GM18505 (cell line): Measurements from ENCODE around the gene PPP1R36.
A peak's percentile ranks its signal among the peaks of the same experiment; 100 is the strongest.

Experiments
- ATAC-seq: cut with Tn5 transposase; IDR thresholded peaks from one replicate; pipeline ENCODE4 v1.9.1; 2021; ENCODE audit not compliant: unreplicated experiment
- POLR2A ChIP-seq: IDR thresholded peaks from 4 replicates; pipeline ENCODE4 v1.6.1; 2011; ENCODE audit warnings: borderline replicate concordance; ENCODE audit not compliant: insufficient read depth, insufficient read length; ENCODE audit errors: extremely low read depth

Gene PPP1R36

GRCh38 chr14:64549791-64550620 lies at the start of gene PPP1R36:
PPP1R36 (plus strand) TSS chr14:64549961; CDS start chr14:64549998, 37 bp downstream.
- TF ChIP-seq POLR2A: no peak
- ATAC-seq: no peak

GRCh38 chr14:64500088-64500487 lies 49.7 kb upstream of the PPP1R36 start:
- TF ChIP-seq POLR2A: no peak

GRCh38 chr14:64501411-64502171 lies 48.2 kb upstream of the PPP1R36 start:
- peak; percentile 47 for TF ChIP-seq POLR2A
- no peak for ATAC-seq

More at GRCh38 chr14:64500088-64500487, 49.7 kb upstream of the PPP1R36 start:
- ATAC-seq: no peak

- no peak for ATAC-seq
- TF ChIP-seq POLR2A: no peak
Measured at GRCh38 chr14:64502456-64502855, 47.3 kb upstream of the PPP1R36 start.

- ATAC-seq: no peak
- TF ChIP-seq POLR2A: no peak
Measured at GRCh38 chr14:64502887-64503433, 46.8 kb upstream of the PPP1R36 start.

- peak; percentile 61 for ATAC-seq
Measured at GRCh38 chr14:64503434-64504309, 46.1 kb upstream of the PPP1R36 start, which contains the start of gene ZBTB25. ZBTB25 (minus strand) TSS chr14:64503838; CDS start chr14:64490533, 13,305 bp downstream.

GRCh38 chr14:64504310-64504896 lies 45.4 kb upstream of the PPP1R36 start, which contains the start of gene ZBTB1:
ZBTB1 (plus strand) TSS chr14:64504770; CDS start chr14:64521505, 16,735 bp downstream.
- TF ChIP-seq POLR2A: peak; percentile 82
- peak; percentile 18 for ATAC-seq

More at GRCh38 chr14:64503434-64504309, 46.1 kb upstream of the PPP1R36 start, which contains the start of gene ZBTB25:
- TF ChIP-seq POLR2A: peak; percentile 71

- ATAC-seq: no peak
- no peak for TF ChIP-seq POLR2A
Measured at GRCh38 chr14:64504897-64505794, 44.6 kb upstream of the PPP1R36 start.

GRCh38 chr14:64506721-64507120 lies 43.0 kb upstream of the PPP1R36 start:
- peak; percentile 20 for TF ChIP-seq POLR2A
- no peak for ATAC-seq

- no peak for TF ChIP-seq POLR2A
- no peak for ATAC-seq
Measured at GRCh38 chr14:64507376-64508156, 42.2 kb upstream of the PPP1R36 start.
